MV-4-11 (cell line): ENCODE results near the gene NUDT17.

Experiments used
- DNase-seq: peaks from one replicate; lab custom pipeline; 2025; lab: John Stamatoyannopoulos, UW

The NUDT17 gene

DNA sequence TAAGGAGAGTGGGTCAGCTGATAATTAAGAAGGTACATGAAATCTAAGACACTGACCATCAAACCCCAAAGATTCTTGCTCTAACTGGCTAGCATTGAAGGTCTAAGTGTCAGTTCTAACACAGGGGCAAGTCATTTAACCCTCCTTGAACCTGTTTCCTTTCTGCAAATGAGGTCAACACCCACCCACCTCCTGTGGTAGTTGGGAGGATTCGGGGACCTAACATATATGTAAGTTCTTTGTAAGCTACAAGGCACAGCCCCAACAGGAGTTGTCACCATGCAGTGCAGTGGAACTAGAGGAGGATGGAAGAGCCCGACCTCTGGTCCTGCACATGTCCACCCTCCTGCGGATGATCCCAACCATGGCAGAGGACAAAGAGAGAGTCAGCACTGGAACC is 2.4 kb downstream of the NUDT17 start:
- DNase-seq, result no peak

DNA sequence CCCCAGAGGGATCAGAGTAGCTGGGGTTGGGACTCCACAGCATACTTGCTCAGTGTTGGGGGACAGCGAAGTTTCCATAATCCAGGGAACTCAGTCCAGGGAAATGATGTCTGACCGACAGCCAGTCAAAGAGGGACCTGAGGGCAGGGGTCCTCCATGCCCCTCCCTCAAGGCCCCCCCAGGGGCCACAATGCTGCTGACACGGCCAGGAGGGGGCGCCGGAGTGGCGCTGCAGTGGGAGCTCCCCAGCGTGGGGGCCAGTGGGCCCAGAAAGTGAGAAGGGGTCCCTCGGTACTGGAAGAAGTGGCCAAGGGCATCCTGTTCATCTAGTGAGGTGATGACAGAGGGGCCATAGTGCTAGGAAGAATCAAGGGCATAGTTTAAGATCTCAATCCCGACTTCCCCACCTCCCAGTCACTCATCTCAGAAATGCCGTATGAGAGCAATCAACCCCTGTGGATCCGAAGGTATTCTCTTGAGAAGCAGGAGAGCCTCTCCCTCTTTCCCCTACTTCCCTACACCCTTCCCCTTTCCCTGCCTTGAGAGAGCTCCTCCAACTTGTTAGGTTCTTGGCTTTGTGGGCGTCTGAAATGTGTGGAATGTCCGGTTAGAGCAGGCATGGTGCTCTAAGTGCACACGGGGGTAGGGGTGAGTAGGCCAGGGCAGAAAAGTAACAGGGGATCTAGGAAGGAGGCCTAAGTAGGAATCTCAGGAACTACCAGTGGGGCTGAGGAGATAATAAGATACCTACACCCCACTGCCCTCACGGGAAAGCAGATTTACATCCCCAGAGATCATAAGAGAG is 4.1 kb downstream of the NUDT17 start:
- no peak for DNase-seq

DNA sequence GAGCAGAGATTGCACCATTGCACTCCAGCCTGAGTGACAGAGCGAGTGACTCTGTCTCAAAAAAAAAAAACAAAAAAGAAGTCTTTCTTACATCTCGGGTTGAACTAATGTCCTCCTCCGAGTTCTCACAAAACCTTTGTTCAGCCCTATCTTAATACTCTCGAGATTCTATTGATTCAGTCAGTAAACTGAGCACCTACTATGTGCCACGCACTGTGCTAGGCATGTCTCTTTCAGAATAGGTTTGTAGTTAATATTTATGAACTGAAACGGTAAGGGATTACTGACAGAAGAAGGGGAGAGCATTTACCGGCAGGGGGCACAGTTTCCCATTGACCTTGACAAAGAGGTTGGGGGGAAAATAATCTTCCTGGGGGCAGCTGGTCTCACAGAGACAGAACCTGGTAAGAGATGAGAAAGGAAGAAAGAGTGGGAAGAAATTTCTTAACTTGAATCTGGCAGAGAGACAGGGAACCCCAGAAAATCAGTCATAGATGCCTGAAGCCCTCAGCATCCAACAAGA is 10.1 kb downstream of the NUDT17 start:
- DNase-seq, result no peak

GRCh38 chr1:145857170-145857569 is 11.7 kb downstream of the NUDT17 start:
- DNase-seq, result no peak

DNA sequence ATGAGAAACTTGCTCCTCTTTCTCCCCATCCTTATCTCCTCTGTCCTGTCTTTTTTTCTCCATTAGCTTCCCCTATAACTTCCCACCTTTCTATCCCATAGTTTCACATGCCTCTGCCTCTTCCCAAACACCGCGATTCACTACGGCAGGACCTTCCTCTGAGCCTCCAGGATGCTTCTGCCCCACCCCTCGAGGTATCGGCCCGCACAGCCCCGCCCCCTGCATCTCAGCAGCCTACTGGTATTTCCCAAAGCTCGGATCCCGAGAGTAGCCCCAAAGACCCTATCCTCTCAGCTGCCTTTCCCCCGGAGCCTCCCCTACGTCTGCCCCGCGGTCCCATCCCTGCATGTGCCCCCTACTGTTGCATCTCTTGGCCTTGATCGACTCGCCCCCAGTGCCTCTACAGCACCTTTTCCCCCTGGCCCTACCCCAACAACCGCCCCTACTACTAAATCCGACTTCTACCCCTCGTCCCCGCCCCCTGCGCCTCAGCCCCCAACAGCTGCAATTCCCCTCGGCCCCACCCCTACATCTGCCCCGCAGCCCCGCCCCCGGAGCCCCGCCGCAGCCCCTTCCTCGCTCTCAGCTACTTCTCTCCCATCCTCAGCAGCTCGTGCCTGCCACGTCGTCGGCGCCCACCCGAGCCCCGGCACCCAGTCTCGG is 12.9 kb downstream of the NUDT17 start:
- no peak for DNase-seq

DNA sequence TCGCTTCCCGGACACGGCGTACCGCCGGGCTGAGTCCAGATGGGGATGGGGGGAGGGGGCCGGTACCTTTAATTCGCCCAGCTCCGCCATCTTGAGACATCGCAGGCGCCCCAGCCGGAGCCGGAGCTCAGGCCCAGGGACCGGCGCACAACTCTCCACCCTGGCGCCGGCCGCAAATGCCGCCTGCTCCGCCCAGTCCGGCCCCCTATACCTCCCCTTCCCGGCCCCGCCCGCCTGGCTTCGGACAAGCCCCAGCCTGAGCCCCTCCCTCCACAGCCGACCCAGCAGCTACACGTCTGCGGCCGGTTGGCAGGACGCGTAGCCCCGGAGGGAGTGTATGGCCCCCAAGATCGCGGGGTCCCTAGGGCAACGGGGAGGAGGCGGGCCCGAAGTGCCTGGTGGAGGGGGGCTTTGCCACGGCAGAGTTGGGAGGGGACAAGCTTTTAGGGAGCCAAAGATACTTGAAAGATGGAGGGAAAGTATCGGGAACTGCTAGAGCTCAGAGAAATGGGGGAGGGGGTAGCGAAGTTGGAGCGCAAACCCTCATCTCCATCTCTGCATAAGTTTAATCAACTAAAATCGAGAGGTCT is 13.6 kb downstream of the NUDT17 start, which contains the start of gene PIAS3:
Gene PIAS3, minus strand, starts transcription at position 181 of the 590 bp plus-strand sequence. Its CDS starts 91 bp downstream, at position 90.
- peak; percentile 81 for DNase-seq

DNA sequence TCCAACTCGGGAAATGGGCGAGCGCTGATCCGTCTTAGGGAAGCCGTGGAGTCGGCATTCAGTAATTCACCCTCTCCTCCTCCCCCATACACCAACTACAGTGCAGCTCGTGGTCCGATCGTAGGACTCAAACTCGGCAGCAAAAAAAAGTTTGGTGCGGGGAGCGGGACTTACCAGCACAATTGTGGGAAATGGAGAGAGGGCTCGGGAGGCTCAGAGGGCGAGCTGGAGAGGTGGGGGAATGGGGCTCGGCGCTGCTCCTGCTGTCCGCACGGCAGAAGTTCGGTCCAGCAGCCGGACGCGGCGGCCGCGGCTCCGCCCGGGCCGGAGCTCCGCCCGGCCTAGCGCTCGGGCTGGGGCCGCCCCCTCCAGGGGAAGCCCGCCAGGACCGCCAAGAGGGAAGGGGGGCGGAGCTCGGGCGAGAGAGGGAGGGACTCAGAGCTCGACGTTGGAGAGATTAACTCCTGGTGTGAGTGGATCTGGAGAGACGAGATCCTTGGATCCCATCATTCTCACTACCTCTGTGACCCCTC is 14.1 kb downstream of the NUDT17 start:
- DNase-seq, result peak; percentile 58

- no peak for DNase-seq
These were observed 18.0 kb downstream of the NUDT17 start for GRCh38 chr1:145863282-145864018.

- DNase-seq, result no peak
These were observed 22.8 kb downstream of the NUDT17 start for GRCh38 chr1:145868232-145868631.

DNA sequence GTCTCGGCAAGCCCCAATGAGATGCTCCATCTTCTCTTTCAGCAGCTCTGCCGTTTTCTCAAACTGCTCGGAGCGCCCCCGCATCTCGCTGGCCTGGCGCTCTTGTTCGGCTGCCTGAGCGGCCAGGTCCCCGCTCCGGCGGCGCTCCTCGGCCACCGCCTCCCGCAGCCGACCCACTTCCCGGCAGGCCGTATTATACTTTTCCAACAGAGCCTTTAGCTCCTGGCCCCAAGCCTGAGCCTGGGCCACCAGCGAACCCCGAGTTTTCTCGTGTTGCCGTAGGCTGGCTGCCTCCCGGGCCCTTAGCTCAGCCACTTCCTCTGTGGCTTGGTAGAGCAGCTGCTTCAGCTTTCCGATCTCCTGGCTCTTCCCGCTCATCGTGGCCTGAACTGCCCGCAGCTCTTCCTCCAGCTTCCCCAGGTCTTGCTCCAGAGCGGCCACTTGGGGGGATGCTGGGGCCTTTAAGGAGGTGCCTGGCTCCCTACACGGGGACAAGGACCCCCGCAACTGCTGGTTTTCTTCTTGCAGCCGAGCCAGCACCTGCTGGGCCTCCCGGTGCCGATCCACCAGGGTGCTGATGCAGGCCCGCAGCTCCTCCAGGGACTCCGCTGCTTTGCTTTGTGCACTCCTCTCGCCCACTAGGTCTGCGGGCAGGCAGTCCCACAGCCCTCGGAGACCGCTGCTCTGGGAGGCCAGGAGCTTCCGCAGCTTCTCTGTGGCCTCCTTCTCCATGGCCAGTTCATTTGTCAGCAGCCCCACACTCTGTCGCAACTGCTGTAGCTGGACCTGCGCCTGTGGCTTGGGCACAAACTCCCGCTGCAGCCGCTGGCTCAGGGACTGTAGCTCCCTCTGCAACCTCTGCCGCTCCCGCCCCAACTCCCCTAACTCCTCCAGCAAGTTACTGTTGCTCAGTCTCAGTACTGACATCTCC is 26.8 kb downstream of the NUDT17 start:
- peak; percentile 65 for DNase-seq

DNA sequence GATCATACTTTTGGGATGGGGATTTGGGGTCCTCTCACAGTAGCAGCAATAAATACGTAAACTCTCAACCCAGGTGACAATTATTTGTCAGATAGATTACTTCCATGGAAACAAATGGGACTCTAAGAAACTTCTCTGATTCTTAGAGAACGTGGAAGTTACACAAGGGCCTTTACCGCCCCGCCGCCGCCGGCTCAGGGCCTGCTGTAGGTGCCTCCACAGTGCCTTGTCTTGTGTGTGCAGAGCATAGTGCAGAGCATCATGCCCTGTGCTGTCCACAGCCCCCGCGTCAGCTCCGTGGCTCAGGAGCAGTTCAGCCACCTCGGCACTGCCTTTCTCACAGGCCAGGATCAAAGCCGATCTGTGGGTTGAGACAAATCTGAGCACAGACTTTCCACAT is 29.2 kb downstream of the NUDT17 start:
- peak; percentile 46 for DNase-seq

DNA sequence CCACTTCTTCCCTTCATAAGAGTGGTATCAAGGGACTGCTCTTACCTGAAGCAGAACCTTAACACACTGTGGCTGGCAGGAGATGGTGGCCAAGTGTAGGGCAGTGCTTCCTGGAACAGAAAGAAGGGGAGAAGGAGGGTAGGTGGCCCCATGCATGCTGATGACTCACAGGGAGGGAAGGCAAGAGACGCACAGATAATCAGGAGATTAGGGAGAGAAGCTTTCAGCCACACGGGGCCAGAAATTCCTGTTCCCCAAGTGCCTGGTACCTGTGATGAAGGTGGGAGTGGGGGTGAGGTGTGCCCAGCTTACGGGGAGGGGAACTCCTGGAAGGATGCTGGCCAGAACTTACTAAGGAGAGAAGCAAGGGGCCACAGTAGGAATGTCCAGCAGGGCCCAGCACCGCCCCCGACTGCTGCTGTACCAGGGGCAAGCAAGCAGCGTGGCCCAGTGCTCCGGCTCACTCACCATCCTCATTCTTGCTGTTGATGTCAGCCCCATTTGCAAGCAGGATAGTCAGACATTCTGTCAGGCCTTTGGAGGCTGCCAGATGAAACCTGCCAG is 32.6 kb downstream of the NUDT17 start:
- DNase-seq, result no peak

GRCh38 chr1:145878724-145879123 is 33.3 kb downstream of the NUDT17 start:
- no peak for DNase-seq

DNA sequence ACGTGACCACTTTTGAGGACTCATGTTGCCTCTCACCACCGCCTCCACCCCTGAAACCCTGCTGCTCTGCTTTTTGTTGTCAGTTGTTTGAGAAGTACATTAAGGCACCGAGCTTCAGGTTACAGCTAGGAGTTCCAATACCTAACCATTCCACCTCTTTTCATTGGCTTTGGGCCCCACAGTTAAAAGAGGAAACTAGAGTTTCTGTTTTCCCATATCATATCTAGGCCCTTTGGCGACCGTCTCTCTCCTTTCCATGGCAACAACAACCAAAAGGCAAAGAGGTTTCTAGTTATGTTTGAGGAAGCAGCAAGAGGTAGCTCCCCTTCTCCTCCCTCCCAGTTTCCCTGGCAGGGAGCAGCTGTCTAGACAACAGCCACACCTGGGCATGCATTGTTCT is 34.3 kb downstream of the NUDT17 start:
- peak; percentile 73 for DNase-seq

DNA sequence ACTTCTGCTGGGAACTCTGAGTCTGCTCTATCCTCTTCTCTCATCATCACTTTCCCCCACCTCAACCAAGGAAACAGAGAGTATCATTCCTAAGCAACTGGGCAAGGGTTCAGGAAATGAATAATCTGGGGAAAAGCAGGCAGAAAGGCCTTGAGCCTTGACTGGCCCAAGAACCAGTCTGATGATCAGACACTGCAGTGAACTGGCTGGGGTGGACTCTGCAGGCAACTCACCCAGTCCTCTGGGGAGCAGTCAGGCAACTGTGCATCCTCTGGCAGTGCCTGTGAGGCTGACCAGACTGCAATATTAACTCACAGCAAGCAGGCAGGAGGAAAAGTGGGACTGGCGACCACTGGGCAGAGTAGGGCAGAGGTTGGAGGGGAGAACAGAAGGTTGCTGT is 39.2 kb downstream of the NUDT17 start:
- DNase-seq, result no peak

GRCh38 chr1:145885738-145886287 is 40.4 kb downstream of the NUDT17 start, which contains the start of gene ANKRD35:
TSS of gene ANKRD35 (minus strand) at chr1:145885866. CDS start at chr1:145885758, 108 bp downstream.
- peak; percentile 69 for DNase-seq

DNA sequence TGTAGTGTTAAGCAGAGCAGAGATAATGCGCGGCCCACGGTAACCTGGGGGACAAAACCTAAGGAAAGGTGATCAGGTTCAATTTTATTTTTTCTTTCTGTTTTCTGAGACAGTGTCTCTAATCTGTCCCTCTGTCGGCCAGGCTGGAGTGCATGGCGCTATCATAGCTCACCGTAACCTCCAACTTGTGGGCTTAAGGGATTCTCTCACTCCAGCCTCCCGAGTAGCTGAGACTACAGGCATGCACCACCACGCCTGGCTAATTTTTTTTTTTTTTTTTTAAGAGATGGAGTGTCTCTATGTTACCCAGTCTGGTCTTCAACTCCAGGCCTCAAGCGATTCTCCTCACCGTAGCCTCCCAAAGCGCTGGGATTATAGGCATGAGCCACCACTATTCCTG is 41.0 kb downstream of the NUDT17 start:
- DNase-seq, result no peak

DNA sequence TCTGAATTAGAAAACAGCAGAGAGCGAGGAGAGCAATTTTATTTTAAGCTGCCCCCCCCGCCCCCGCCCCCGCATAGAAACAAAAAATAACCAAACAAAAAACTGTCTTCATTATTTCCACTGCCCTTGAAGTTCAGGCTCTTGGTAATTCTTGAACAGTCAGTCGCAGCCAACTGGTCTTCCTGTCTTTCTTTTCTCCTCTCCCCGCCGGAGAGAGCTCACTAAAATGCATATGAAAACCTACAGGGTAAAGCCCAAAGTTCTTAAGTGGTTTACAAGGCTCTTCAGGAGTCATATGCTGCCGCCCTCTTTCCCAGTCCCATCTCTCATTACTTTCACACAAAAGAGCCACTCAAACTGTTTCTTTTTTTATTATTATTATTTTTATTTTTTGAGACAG is 41.4 kb downstream of the NUDT17 start:
- no peak for DNase-seq

DNA sequence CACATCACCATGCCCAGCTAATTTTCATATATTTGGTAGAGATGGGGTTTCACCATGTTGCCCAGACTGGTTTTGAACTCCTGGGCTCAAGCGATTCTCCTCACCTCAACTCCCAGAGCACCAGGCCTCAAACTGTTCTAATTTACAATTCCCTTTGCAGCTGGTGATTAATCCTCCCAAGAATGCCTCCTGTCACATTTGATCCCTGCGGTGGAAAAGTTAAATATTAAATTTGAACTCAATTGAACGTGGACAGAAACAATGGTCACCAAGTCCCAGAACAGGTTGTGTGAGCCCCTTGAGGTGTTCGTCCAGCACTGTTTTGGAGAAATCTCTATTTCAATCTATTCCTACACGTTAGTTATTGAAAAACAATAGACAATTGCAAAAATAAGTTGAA is 42.2 kb downstream of the NUDT17 start:
- no peak for DNase-seq

GRCh38 chr1:145889722-145890121 is 44.3 kb downstream of the NUDT17 start:
- no peak for DNase-seq
